Lung microvascular endothelial cell (primary cell): Measurements from ENCODE around the gene RAB43. TPM values are rescaled to one million over a fixed set of nuclear protein-coding genes. Genes with fewer than 3 reads are reported as not detected.

ENCODE experiments used
- DNase-seq, 2 donors: peaks; one replicate each; pipeline versions ENCODE4 v3.0.0 to v3.0.0-alpha.2; 2010; ENCODE audit warnings: low read depth in 2 of 2
- total RNA-seq: library from RNA; depleted of rRNA; stranded (reverse); fragments of >200 nt; gene quantifications from 2 replicates; pipeline ENCODE4 v1.2.1, GENCODE V29; 2014

Gene RAB43
- total RNA-seq, 1 donor from 2014 or later, result 90.9 TPM

DNA sequence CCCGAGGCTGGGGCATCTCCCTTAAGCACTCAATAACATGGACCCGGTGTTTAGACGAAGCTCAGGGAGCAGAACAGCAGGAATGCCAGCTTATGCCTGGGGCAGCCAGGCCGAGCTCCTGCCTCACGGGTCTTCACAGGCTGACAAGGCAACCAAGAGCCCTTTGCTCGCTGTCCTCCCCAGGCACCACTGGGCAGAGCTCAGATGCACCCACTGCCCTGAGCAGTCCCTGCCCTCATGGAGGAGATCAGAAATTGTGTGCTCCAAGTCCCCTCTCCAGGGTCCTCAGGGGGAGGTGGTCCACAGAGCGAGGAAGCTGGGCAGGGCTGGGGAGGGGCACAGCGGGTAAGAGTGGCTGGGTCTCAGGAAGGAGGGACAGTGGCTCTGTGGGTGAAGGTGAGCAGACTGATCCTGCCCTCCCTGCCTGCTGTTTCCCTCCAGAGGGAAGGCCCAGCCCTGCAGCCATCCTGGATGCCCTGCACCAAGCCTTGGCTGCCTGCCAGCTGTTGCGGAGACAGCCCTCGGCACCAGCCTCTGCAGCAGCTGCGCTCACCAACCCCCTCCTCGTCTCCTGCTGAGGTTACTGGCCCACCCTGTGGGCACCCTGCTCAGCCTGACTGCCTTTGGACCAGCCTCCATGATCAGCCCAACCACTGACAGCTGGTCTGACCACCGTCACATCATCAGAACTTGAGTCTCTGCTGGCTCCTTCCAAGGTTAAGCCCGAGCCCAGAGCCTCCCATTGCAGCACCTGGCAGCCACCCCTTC is 82.1 kb downstream of the RAB43 start:
- no peak for DNase-seq

DNA sequence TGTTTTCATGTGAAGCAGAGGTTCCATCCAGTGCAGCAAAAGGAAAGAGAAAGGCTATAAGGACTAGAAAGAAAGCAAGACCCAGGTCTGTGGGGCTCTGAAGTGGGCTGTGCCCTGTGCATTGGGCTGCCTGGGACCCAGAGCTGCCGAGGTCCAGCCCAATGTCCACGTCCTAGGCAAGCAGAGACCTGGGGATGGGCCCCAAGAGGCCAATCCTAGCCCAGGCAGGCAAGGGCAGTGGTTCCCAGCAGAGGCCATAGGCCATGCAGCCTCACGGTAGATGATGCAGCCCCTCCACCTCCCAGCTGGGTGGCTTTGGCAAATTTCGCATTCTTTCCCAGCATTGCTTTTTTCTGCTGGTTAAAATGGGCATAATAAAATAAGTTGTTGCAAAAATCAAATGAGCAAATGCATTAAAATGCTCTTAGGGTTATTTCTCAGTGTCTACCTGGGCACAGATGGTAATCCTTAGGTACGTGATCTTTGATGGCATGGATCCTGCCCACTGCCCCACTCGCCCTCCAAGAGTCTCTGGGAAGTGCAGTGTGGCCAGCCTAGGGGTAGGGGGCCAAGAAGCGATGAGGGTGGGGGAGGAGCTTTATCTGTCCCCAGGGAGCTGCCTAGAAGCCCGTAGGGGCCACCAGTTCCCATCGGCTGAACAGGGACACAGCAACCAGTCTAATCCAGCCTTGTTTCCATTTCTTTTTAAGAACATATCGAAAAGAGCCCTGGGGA is 83.3 kb downstream of the RAB43 start:
- DNase-seq, result no peak

Other genes starting within 250 kb of the RAB43 start
- gene ACAD9, start 242.2 kb downstream of the RAB43 start, total RNA-seq, result 27.8 and 28.1 TPM in 2 replicates
- 0.60 and 0.65 TPM in 2 replicates for gene CFAP92, start 127.7 kb downstream of the RAB43 start, total RNA-seq
- 2.6 and 11.5 TPM in 2 replicates for gene EFCC1, start 120.5 kb downstream of the RAB43 start, total RNA-seq
- not detected in 2 replicates for gene GP9, start 61.0 kb downstream of the RAB43 start, total RNA-seq
- gene ISY1, start 39.3 kb upstream of the RAB43 start, total RNA-seq, result 45.0 and 47.9 TPM in 2 replicates
- gene CNBP, start 62.1 kb upstream of the RAB43 start, total RNA-seq, result 207 and 229 TPM in 2 replicates
- 159 and 221 TPM in 2 replicates for gene COPG1, start 127.8 kb upstream of the RAB43 start, total RNA-seq
- 18.7 and 20.3 TPM in 2 replicates for gene HMCES, start 157.1 kb upstream of the RAB43 start, total RNA-seq